GM18498 (cell line): ENCODE measurements around the gene PON3.

ENCODE experiments used
- ATAC-seq: cut with Tn5 transposase; IDR thresholded peaks from one replicate; pipeline ENCODE4 v1.9.1; 2021; ENCODE audit warnings: mild to moderate bottlenecking, moderate library complexity; ENCODE audit not compliant: unreplicated experiment

PON3 gene

DNA sequence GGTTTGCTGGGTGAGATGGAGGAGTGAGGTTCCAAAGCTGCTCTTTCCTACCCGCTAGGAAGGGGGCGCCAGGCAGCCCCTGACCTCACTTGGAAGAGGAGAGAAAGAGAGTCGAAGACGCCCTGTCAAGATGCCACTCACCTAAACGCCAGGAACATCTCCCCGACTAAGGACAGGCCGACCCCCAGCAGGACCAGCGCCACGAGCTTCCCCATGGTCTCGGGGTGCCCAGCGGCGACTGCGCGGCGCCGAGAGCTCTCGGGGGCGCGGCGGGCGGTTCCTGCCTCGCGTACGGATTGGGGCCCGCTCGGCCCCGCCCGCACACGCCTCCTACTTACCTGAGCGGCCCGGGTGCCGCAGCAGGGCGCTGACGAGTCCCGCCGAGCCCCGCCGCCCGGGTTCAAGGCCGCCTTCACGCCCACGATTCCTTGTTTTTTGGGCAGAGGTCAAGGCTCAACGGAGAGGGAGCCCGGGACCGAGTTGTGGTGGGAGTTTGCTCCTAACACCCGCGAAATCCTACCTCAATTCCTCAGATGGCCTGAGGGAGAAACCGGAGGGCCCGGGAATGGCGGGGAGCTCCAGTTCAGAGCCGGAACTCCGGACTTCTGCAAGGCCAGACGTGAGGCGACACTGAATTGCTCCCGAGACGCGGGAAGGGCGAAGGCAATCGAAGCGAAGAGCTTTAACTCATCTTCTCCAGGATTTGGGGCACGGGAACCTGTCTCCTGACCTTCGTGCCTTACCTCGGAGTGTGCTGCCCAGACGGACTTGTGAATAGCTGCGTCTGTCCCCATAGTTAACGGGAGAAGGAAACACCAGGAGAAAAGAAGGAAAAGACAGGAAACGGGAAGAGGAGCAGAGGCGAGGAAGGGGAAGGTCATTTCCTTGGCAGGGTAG is at the start of gene PON3:
PON3 (minus strand) TSS at position 240 of the 897 bp plus-strand sequence; CDS start at position 215, 25 bp downstream.
- peak; percentile 53 for ATAC-seq

DNA sequence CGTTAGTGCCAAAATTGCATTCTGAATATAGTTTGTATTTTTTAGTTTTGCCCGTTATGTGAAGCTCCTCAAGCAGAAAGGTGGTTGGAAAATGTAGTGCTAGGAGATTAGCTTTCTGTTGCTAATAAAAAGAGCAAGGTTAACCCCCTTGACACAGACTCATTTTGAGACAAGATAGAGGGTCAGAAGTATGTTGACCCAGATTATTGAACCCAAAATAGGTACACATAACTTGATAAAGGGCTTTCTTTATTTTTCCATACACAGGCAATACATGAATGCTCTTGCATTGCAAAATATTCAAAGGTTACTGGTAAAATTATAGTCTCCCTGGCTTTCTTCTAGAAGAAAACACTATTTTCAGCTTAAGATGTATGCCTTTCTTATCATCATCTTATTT is 48.6 kb upstream of the PON3 start:
- no peak for ATAC-seq

DNA sequence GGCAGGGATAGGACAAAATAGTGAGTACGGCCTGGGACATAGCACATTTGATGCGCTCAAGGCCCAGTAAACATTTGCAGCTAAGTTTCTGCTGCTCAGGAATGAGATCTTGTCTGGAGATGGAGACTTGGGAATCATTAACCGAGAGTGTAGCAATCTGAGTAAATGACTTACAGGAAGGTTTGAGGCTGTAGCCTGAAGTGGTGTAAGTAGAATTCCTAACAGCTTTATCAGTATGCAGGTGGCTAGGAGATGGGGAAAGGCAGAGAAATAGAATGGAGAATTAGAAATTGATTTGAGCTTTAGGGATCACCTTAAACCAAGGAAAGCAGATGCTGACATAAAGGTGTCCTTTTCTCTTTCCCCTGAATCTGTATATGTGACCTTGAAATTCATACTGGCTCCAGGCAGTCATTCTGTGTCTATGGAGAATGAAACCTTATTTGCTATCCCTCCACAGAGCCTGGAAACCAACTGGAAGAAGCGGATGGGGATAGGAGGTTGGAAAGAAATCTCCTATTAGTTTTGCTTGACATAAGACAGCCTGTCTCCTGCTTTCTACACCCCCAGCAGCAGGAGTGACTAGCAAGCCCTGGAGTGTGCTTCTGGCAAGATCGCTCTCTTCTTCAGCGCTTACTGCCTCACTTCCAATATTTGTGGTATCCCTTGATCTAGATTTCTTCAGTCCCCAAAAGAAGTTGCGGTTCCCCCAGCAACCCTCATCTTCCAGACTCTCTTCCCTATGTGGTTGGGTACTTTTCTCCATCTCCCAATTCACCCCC is 45.1 kb upstream of the PON3 start:
- ATAC-seq = no peak

DNA sequence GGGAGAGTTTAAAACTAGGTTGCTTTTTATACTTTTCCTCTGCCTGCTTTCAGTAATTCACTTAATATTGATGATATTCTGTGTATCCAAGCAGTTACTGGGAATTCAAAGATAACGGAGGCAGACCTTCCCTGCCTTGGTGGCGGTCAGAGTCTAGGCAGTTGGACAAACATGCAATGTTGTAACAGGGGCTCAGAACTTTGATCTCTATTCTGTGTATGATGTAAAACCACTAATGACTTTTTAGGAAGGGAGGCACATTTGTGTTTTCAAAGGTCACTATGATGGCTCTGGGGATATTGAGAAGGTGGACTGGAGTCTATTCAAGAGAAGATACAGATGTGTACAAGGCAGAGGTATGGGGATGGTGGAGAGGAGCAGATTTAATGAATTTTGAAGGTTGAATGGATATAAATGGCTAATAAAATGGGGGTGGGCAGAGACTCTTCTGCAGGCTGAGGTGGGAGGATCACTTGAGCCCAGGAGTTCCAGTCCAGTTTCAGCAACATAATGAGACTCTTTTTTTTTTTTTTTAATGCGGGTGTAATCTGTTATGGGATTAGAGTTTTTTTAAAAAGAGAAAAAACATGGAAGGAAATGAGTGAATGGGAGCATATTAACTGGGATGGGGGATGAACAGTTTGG is 44.3 kb upstream of the PON3 start:
- no peak for ATAC-seq

DNA sequence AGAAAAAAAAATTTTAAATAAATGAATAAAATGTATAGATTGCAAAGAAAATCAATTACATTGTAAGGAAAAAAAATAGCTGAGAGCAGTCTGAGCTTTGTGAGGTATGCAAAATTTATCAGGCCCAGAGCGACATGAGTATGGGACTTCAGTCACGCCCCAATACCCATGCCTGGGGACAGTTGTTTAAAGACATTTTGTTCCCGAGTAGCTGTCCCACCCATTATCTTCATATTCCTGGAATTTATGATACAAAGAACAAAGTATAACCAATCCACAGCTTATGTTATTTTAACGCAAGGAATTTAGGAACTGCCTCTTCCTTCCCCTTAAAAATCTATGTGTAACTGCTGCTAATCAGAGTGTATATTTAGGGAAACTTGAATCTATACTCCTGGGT is 40.2 kb upstream of the PON3 start:
- no peak for ATAC-seq

DNA sequence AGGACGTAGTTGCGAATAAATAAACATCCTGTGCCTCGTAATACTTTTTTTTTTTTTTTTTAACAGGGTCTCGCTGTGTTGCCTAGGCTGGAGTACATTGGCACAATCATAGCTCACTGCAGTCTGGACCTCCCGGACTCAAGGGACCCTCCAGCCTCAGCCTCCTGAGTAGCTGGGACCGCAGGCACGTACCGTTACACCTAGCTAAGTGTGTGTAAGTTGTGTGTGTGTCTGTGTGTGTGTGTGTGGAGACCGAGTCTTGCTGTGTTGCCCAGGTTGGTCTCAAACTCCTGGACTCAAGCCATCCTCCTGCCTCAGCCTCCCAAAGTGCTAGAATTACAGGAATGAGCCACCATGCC is 39.2 kb upstream of the PON3 start:
- ATAC-seq = peak; percentile 2

DNA sequence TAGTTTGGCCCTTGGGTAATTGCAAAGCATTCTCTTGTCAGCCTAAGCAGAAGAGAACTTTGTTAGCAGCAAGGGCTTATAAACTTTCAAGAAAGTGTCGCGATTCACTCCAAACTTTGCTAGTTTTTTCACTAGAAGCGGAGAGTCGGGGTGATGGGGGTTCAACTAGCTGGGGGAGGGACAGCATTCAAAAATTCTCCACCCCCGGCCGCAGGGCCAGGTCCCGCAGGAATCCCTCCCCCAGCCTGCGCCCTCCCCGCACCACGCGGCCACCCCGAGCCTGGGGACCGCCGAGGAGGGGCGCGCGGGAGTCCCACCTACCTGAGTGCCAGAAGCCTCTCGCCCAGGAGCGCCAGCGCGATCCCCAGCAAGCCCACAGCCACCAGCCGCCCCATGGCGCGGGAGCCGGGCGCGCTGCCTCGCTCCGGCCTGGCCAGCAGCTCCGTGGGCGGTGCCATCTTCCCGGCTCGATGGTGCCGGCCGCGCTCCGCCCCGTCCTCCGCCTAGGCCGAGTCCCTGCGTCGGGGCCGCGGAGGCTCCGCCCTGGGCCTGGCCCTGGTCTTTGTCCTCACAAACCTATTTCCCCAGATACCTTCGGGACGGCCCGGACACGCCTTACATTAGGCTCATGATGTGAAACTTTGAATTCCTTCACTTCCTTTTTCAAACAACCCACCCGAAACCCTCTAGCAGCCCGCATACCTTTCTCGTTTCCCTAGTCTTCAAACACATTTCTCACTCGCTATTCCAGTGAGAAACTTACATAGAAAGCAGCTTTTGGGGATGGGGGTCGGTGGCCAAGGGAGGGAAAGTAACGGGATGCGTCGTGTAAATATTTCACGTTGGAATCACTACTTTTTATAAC is 38.6 kb upstream of the PON3 start, which contains the start of gene PON2:
PON2 (minus strand) TSS at position 472 of the 865 bp plus-strand sequence; CDS start at position 395, 77 bp downstream.
- ATAC-seq = peak; percentile 97

DNA sequence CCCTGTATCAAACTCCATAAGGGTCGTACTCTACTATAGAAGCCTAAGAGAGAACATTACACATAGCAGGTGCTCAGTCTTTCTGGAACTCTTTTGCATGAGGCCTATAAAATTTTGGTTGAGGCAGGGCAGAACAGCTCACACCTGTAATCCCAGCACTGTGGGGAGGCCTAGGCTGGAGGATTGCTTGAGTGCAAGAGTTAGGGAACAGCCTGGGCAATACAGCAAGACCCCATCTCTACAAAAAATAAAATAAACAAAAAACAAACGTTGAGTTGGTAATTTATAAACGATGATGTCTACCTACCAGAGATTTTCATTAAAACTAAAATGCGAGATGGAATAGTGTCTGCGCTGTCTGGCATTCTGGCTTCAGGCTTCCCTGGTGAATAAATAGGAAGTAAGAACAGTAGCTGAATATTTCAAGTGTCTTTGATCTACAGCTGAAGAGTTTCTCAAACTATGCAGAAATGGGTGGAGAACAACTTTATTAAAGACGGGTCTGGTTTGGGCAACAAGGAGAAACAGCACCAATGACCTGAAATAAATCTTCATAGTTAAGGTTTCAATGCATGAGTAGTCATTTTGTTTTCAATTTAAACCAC is 37.9 kb upstream of the PON3 start:
- ATAC-seq = no peak

DNA sequence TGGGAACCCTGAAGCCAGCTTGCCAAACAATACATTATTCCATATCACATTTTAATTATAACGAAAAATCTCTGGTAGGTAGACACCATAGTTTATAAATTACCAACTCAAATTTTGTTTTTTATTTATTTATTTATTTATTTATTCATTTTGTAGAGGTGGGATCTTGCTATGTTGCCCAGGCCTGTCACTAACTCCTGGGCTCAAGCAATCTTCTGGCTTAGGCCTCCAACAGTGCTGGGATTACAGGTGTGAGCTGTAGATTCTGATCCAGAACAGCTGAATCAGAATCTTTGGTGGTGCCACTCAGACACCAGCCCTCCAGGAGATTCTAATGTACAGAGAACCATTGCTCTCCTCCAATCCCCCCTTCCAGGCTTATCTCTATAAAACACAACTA is 37.0 kb upstream of the PON3 start:
- no peak for ATAC-seq

DNA sequence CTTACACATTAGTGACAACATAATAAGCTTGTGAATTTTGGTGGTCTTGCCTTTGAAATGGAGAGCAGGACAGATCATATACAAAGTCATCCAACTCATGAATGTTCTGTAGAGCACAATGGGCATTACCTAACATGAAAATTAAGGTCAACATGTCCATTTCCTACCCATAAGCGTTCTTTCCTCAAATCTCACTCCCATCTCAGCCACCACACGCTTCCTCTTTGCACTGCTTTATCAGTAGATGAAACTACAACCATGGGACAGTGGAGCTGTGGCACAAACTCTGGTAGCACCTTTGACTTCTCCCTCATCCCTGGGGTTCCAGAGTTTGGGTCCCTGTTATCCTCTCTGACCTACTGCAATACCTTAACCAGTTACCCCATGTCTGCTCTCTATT is 36.4 kb upstream of the PON3 start:
- ATAC-seq = no peak

DNA sequence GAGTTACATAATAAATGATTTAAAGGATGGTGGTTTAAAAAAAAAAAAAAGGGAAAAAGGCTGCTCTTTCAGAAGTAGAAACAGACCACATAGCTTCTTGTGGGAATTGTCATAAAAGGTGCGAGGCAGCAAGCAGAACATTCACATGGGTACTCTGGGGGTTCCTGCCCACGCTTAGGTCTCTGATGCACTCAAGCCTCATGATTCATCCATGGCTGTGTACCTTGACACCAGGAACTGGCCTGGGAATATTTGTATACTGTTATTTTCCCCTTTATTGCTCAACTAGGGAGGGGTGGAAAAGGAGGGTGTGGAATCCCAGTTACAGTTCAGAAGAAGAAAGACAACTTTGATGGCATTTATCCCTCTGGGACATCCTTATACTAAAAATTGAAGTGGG is 34.7 kb upstream of the PON3 start:
- no peak for ATAC-seq

DNA sequence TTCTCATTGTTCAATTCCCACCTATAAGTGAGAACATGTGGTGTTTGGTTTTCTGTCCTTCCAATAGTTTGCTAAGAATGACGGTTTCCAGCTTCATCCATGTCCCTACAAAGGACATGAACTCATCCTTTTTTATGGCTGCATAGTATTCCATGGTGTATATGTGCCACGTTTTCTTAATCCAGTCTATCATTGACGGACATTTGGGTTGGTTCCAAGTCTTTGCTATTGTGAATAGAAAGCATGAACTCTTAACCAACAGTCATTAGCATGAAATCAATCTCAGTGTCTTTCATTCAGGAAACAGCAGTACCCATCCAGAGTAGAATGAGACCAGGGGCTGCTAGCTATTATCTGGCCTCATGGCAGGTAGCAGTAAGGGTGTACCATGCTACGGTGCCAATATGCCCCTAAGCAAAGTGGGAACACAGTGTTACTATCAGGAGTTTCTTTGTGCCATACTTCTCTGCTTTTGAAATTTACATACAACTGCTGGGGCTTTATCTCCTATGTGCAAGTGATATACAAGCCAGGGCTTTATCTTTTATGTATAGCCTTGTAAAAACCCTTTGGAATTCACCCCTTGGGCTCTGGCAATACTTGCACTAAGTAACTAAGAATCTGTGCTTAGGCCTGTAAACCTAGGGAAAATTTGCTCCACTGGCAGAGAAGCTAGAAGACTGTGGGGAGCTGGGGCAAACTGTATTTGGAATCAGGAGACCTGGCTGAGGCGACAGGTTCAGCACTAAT is 33.2 kb upstream of the PON3 start:
- ATAC-seq = no peak

DNA sequence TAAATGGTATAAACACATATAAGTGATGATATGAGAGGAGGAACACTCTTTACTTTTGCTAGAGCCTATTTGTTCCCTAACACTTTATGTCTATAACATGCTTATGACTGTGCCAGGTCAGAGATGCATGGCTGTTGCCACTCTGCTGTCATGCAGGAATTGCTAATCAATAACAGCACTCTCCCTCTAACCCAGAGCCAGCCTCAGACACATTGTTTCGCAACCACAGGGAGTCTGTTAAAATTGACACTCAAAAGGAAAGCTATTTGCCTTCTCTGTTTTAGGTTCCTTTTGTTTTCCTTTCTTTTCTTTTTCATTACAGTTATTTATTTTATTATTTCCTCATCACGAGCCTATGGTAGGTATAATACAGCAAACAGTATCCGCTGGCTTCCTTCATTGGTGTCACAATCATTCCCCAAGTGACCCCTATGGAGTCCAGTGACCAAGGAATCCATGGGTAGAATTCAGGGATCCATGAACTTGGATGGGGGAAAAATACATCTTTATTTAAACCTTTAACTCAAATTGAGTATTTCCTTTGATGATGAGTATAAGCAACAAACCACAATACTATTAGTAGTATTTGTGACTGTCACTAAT is 31.8 kb upstream of the PON3 start:
- no peak for ATAC-seq

DNA sequence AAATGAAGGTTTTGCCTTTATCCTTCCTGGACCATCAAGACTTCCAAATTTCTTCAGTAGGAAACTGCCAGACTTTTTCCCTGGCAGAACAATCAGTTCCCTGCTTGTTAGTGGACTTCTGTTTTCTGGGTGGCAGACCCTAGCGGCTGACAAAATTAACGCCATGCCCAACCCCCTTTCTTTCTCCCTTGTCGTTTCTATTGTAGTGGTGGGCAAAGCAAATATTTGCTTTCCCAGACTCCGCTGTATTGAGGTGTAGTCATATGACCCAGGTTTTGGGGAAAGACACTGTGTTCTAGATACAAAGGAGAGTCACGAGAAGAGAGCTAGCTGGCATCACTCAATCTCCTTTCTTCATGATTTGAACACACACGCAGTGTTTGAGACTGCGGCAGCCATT is 31.0 kb upstream of the PON3 start:
- no peak for ATAC-seq

DNA sequence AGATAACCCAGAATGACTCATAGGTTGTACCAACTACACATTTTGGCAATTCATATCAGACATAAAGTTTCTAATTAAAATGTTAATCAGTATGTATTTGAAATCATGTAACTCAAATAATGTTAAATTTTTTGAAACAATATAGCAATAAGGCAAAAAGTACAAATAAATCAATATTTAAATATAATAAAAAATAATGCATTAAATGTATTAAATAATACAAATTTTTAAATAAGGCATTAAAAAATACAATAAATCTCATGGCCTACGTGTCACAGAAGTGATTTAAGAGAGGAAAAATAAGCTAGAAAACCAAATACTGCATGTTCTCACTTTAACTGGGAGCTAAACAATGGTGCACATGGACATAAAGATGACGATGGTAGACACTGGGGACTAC is 29.5 kb upstream of the PON3 start:
- no peak for ATAC-seq

DNA sequence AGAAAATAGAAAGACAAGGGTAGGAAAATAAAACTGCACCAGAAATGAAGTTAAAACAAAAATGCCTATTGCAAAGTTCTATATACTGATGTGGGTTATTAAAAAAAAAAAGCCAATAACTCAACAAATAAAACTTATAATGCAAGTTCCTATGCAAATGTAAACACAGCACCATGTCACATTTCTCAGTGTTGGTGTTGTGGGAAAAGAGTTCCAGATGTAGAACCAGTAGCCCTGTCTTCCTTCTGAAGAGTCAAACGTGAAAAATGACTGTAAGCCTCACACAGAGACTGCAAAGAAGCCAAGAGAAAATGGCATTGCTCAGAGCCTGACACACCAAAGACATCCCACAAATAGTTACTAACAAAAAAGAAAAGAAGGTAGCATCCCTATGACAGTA is 28.5 kb upstream of the PON3 start:
- ATAC-seq = no peak

DNA sequence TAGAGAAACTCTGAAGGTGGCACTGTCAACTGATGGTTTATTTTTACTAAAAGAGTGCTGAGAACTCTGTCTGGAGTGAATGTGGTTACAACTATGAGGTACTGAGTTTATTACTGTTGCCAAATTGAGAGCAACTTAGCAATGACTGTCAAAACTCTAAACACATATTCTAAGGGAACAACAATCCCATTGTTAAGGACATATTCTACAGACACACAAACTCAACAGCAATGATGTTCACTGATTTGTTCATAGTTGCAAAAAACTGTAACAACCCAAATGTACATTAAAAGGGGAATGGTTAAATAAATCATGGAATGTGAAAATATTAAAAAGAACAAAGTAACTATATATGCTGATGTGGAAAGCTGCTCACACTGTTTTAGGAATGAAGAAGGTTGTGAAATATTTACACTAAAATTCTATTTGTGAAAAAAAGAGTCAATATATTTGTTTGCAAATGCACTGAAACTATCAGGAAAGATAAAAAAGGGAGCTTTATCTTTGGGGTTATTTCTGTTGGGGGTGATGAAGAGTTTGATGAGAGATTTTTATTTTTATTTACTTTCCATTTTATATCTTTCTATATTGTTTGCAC is 25.8 kb upstream of the PON3 start:
- no peak for ATAC-seq

DNA sequence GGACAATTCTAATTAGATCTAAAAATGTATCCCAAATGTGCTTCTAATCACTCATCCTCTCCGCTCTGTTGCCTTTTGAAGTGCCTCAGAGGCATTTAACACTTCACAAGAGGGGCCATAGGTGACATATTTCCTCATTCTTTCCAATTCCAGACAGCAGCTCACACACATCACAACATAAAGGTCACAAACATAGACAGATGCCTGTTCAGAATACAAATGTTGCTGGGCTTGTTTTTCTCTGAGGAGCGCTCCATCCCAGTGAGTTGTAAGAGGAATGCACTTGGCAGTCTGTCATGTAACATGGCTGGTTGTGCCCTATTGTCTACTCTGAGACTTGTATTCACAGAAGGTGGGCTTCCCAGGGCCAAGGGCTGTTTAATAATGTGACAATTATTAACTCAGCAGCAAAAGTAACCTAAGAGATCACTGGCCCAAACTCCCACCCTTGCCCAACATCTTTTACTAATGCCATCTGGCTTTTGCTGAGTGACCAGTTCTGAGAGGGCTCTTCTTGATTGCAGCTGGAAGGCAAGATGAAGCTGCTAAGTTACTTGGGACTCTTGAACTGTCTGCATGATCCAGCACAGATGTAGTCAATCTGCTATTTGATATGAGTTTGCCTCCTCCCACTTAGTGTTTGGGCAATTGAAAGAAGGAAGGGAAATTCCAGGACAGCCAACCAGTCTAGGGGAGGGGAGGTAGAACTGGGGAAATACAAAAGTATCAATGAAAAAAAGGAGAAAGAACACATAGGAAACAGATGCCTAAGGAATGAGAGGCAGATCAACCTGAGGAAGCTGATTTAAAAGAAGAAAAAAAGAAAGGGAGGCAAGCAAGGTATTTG is 25.0 kb upstream of the PON3 start:
- no peak for ATAC-seq
